Ascending aorta (tissue), 2 donors: ENCODE results near the gene IL24. TPM values are rescaled to one million over a fixed set of nuclear protein-coding genes. Genes with fewer than 3 reads are reported as not detected.

ENCODE experiments used
- DNase-seq, 2 donors: peaks; one replicate each; pipeline ENCODE4 v3.0.0-alpha.2; 2019; ENCODE audit warnings: low spot score in 2 of 2
- H3K27ac ChIP-seq, 2 donors: fragments of 200-600 bp; sonication (generic); one replicate each; pipeline ENCODE4 v1.5.1; 2016 to 2017; ENCODE audit warnings: mild to moderate bottlenecking in 1 of 2
- H3K27me3 ChIP-seq: fragments of 200-600 bp; sonication (generic); one replicate; pipeline ENCODE4 v1.5.1; 2017
- H3K36me3 ChIP-seq, 2 donors: fragments of 200-600 bp; sonication (generic); one replicate each; pipeline ENCODE4 v1.5.1; 2016
- H3K4me1 ChIP-seq, 2 donors: fragments of 200-600 bp; sonication (generic); one replicate each; pipeline ENCODE4 v1.5.1; 2016 to 2017; ENCODE audit warnings: mild to moderate bottlenecking in 1 of 2
- H3K4me3 ChIP-seq, 2 donors: fragments of 200-600 bp; sonication (generic); one replicate each; pipeline ENCODE4 v1.5.1; 2016 to 2017; ENCODE audit warnings: mild to moderate bottlenecking in 1 of 2
- H3K9me3 ChIP-seq, 2 donors: fragments of 200-600 bp; sonication (generic); one replicate each; pipeline ENCODE4 v1.5.1; 2016
- intact Hi-C: fragments of 100-400 bp; cut with DNase I; formaldehyde crosslinking; loops from one replicate; pipeline ENCODE4 v1.15.1; 2023
- total RNA-seq: library from RNA; depleted of rRNA; stranded (reverse); fragments of >200 nt; gene quantifications from one replicate; pipeline ENCODE4 v1.1.0, GENCODE V29; 2016
- TF ChIP-seq, protein P1 (sequence below), 3 experiments: fragments of 200-600 bp in 2 of 3; fragments of 450-650 bp in 1 of 3; sonication (generic) in 2 of 3; IDR thresholded peaks; one replicate each; pipeline ENCODE4 v1.5.1; 2016 to 2019; ENCODE audit warnings: antibody characterized with exemption in 3 of 3, mild to moderate bottlenecking in 1 of 3, moderate library complexity in 1 of 3

The IL24 gene
- total RNA-seq, 1 donor from 2014 or later, result not detected

- H3K4me3 ChIP-seq, result no peak overlapping the region
- intact Hi-C loops, result no loop called here
- H3K27me3 ChIP-seq, result no peaks in the 10 kb centered on the region
- no peak overlapping the region for H3K27ac ChIP-seq
- H3K9me3 ChIP-seq, result no peaks in the 10 kb centered on the region
- no peaks in the 10 kb centered on the region for H3K36me3 ChIP-seq
- TF ChIP-seq, protein P1, sequence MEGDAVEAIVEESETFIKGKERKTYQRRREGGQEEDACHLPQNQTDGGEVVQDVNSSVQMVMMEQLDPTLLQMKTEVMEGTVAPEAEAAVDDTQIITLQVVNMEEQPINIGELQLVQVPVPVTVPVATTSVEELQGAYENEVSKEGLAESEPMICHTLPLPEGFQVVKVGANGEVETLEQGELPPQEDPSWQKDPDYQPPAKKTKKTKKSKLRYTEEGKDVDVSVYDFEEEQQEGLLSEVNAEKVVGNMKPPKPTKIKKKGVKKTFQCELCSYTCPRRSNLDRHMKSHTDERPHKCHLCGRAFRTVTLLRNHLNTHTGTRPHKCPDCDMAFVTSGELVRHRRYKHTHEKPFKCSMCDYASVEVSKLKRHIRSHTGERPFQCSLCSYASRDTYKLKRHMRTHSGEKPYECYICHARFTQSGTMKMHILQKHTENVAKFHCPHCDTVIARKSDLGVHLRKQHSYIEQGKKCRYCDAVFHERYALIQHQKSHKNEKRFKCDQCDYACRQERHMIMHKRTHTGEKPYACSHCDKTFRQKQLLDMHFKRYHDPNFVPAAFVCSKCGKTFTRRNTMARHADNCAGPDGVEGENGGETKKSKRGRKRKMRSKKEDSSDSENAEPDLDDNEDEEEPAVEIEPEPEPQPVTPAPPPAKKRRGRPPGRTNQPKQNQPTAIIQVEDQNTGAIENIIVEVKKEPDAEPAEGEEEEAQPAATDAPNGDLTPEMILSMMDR (IDR thresholded peaks at IDR 0.05), result no peak
- no peak for DNase-seq
- H3K4me1 ChIP-seq, result no peaks in the 10 kb centered on the region
These were observed 1.7 kb downstream of the IL24 start for GRCh38 chr1:206898915-206899431.

GRCh38 chr1:206899717-206900116 lies 2.5 kb downstream of the IL24 start:
- H3K27ac ChIP-seq, result no peak overlapping the region
- H3K9me3 ChIP-seq, result no peaks in the 10 kb centered on the region
- DNase-seq, result no peak
- no peak overlapping the region for H3K4me3 ChIP-seq
- no peaks in the 10 kb centered on the region for H3K36me3 ChIP-seq
- intact Hi-C loops, result no loop called here
- TF ChIP-seq, protein P1 (IDR thresholded peaks at IDR 0.05), result no peak
- H3K4me1 ChIP-seq, result no peaks in the 10 kb centered on the region
- H3K27me3 ChIP-seq, result no peaks in the 10 kb centered on the region

DNA sequence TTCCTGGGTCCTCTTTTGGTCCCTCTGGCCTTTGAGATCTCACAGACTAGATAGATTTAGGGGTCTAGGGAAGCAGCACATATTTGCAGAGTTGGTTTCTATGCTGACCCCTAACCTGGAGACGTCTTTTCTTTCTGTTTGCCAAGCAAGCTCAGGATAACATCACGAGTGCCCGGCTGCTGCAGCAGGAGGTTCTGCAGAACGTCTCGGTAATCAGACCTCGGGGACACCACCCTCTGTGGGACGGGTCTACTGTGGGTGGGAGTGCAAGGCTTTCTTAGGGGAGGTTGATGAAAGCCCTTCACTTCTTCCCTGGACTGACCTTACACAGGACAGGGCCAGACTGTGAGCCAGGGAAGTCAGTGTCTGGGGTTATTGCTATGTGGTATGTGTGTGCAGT lies 2.9 kb downstream of the IL24 start:
- H3K4me3 ChIP-seq, result no peak overlapping the region
- no peaks in the 10 kb centered on the region for H3K4me1 ChIP-seq
- H3K36me3 ChIP-seq, result no peaks in the 10 kb centered on the region
- H3K9me3 ChIP-seq, result no peaks in the 10 kb centered on the region
- TF ChIP-seq, protein P1 (IDR thresholded peaks at IDR 0.05), result no peak
- H3K27me3 ChIP-seq, result no peaks in the 10 kb centered on the region
- intact Hi-C loops, result no loop called here
- DNase-seq, result no peak
- H3K27ac ChIP-seq, result no peak overlapping the region

- TF ChIP-seq, protein P1 (IDR thresholded peaks at IDR 0.05), result no peak
- no peak for DNase-seq
- intact Hi-C loops, result no loop called here
- no peak overlapping the region for H3K27ac ChIP-seq
- no peak overlapping the region for H3K4me3 ChIP-seq
- H3K9me3 ChIP-seq, result no peaks in the 10 kb centered on the region
- no peaks in the 10 kb centered on the region for H3K4me1 ChIP-seq
- H3K27me3 ChIP-seq, result no peaks in the 10 kb centered on the region
- H3K36me3 ChIP-seq, result no peaks in the 10 kb centered on the region
These were observed 4.7 kb downstream of the IL24 start for GRCh38 chr1:206901944-206902343.

- Histone ChIP-seq H3K27me3 (no peaks in the 10 kb centered on the region), H3K36me3 (no peaks in the 10 kb centered on the region), H3K9me3 (no peaks in the 10 kb centered on the region), H3K4me1 (no peaks in the 10 kb centered on the region), H3K27ac (no peak overlapping the region), H3K4me3 (no peak overlapping the region)
- TF ChIP-seq, protein P1 (IDR thresholded peaks at IDR 0.05), result no peak
- DNase-seq, result no peak
- intact Hi-C loops, result no loop called here
These were observed 5.5 kb downstream of the IL24 start for GRCh38 chr1:206902702-206903101.

DNA sequence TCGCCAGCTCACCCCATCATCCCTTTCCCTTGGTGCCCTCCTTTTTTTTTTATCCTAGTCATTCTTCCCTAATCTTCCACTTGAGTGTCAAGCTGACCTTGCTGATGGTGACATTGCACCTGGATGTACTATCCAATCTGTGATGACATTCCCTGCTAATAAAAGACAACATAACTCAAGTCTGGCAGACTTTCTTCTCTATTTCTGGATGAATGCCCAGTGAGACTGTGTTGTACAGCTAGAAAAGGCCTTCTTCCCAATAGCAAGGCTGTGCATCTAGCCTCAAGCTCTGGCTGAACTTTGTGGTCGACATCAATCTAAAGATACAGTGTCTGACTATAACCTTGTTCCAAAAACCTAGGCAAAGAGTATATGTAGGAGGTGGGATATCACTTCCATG lies 6.4 kb downstream of the IL24 start:
- Histone ChIP-seq H3K4me1 (no peaks in the 10 kb centered on the region), H3K27me3 (no peaks in the 10 kb centered on the region), H3K36me3 (no peaks in the 10 kb centered on the region), H3K9me3 (no peaks in the 10 kb centered on the region), H3K4me3 (no peak overlapping the region), H3K27ac (no peak overlapping the region)
- TF ChIP-seq, protein P1 (IDR thresholded peaks at IDR 0.05), result no peak
- DNase-seq, result no peak
- intact Hi-C loops, result no loop called here
